IPS-NIHi7 (cell line): ENCODE data around the gene HADHA.
"Not testable (repeated sequence)": the region's sequence is repeated elsewhere in the genome, so short reads cannot be mapped to it uniquely, and the experiment has no call there.

ENCODE experiments used
- DNase-seq: peaks from one replicate; pipeline ENCODE4 v3.0.0; 2012; ENCODE audit warnings: mixed read lengths; ENCODE audit errors: extremely low spot score

HADHA gene

GRCh38 chr2:26244309-26245230 lies at the start of gene HADHA, which contains the start of gene HADHB:
TSS of gene HADHA (minus strand) at chr2:26244632. CDS start at chr2:26244596, 36 bp downstream.
TSS of gene HADHB (plus strand) at chr2:26244939. CDS start at chr2:26254255, 9,316 bp downstream.
- DNase-seq: peak; percentile 88

GRCh38 chr2:26292646-26293045 lies 48.2 kb upstream of the HADHA start:
- no peak for DNase-seq

- DNase-seq: no peak
Measured at GRCh38 chr2:26290001-26290400, 45.6 kb upstream of the HADHA start.

- DNase-seq: no peak
Measured at GRCh38 chr2:26285931-26286330, 41.5 kb upstream of the HADHA start.

- DNase-seq: no peak
Measured at GRCh38 chr2:26284132-26284531, 39.7 kb upstream of the HADHA start.

GRCh38 chr2:26283606-26284005 lies 39.2 kb upstream of the HADHA start:
- DNase-seq: no peak

GRCh38 chr2:26281226-26281625 lies 36.8 kb upstream of the HADHA start:
- no peak for DNase-seq

- DNase-seq: no peak
Measured at GRCh38 chr2:26279886-26280285, 35.5 kb upstream of the HADHA start.

- DNase-seq: no peak
Measured at GRCh38 chr2:26276484-26277227, 32.2 kb upstream of the HADHA start.

GRCh38 chr2:26274058-26274613 lies 29.7 kb upstream of the HADHA start:
- no peak for DNase-seq

GRCh38 chr2:26273501-26273900 lies 29.1 kb upstream of the HADHA start:
- DNase-seq: no peak

- DNase-seq: no peak
Measured at GRCh38 chr2:26270373-26270772, 25.9 kb upstream of the HADHA start.

- DNase-seq: no peak
Measured at GRCh38 chr2:26269571-26270158, 25.2 kb upstream of the HADHA start.

GRCh38 chr2:26268670-26269385 lies 24.4 kb upstream of the HADHA start:
- not testable (repeated sequence) for DNase-seq

GRCh38 chr2:26268213-26268612 lies 23.8 kb upstream of the HADHA start:
- DNase-seq: no peak

GRCh38 chr2:26258836-26259235 lies 14.4 kb upstream of the HADHA start:
- not testable (repeated sequence) for DNase-seq

- DNase-seq: no peak
Measured at GRCh38 chr2:26255759-26256384, 11.4 kb upstream of the HADHA start.

- DNase-seq: no peak
Measured at GRCh38 chr2:26251893-26252292, 7.5 kb upstream of the HADHA start.

- DNase-seq: no peak
Measured at GRCh38 chr2:26249625-26250024, 5.2 kb upstream of the HADHA start.

GRCh38 chr2:26246818-26247217 lies 2.4 kb upstream of the HADHA start:
- no peak for DNase-seq

GRCh38 chr2:26245810-26246209 lies 1.4 kb upstream of the HADHA start:
- no peak for DNase-seq
